HG03354 (cell line): ENCODE results near the gene IRS2.

Experiments used
- ATAC-seq: cut with Tn5 transposase; IDR thresholded peaks from one replicate; pipeline ENCODE4 v1.9.1; 2021; ENCODE audit warnings: mild to moderate bottlenecking; ENCODE audit not compliant: unreplicated experiment, poor library complexity, severe bottlenecking

The IRS2 gene

DNA sequence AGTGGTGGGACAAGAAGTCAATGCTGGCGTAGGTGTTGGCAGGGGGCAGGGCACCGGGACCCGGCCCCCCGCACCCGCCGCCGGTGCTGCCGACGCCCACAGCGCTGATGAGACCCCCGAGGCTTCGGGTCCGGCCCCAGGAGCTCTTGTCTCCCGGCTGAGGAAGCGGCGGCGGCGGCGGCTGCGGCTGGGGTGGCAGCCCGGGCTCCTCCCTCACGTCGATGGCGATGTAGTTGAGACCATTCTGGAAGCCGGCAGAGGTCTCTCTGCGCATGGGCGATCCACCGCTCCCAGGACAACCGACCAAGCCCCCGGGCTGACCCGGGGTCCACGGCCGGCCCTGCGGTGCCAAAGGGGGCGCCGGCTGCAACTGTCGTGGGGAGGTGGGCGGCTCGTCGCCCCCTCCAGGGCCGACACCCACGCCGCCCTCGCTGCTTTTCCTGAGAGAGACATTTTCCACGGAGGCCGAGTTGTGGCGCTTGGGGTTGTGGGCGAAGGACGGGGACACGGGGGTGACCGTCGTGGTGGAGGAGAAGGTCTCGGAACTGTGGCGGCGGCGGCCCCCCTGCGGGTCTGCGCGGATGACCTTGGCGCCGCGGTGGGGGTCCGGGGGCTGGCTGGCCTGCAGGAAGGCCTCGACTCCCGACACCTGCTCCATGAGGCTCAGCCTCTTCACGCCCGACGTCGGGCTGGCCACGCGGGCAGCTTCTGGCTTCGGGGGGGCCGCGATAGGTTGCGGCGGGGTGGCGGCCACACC lies 4.1 kb downstream of the IRS2 start:
- no peak for ATAC-seq

DNA sequence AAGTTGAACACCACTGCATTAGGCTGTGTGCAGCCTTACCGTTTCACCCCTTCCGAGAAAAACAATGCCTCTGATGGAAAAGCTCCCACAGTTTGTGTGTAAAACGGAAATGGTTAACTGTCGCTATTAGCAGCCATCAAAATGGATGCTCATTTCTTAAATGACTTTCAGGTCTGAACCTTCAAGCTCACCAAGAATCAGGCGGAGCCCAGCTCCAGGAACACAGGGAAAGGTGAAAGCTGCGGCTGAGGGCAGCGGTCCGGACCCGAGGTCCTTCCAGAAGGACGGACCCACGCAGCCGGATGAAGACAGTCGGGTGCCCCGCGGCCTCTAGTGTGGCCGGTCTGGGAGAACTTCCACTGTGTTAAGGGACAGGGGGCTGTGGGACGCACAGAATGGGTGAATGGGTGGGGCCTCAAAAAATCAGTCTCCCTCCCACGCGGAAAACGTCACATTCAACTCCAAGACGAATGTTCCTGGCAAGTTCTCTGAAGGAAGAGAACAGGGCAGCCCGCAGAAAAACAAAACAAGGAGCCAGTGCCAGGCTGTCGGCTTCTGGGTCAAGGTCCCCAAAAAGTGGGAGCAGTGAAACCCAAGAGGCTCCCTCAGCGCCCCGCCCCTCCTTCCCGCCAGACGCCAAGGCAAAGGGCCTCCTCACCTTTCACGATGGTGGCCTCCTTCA lies 4.9 kb downstream of the IRS2 start:
- ATAC-seq, result no peak

DNA sequence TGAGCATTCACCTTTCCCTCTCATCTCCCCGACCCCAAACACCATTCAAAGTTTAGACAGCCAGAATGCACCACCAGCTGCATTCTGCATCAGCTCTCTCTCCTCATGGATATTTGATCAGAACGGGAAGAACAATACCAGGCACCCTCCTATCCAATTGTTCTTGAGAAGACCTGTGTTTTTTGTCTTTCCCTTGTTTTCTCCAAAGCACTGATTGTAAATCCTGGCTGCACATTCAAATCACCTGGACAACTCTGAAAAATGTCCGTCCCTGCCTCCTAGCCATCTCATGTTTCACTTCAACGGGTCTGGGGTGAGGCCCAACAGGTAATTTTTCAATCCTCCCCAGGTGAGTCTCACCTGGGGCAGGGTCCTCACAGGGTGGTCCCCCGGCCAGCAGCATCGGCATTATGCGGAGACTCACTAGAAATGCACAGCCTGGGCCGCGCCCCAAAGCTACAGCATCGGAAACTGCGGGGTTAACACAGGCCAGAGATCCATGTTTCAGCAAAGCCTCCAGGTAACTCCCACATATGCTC lies 5.5 kb downstream of the IRS2 start:
- no peak for ATAC-seq

DNA sequence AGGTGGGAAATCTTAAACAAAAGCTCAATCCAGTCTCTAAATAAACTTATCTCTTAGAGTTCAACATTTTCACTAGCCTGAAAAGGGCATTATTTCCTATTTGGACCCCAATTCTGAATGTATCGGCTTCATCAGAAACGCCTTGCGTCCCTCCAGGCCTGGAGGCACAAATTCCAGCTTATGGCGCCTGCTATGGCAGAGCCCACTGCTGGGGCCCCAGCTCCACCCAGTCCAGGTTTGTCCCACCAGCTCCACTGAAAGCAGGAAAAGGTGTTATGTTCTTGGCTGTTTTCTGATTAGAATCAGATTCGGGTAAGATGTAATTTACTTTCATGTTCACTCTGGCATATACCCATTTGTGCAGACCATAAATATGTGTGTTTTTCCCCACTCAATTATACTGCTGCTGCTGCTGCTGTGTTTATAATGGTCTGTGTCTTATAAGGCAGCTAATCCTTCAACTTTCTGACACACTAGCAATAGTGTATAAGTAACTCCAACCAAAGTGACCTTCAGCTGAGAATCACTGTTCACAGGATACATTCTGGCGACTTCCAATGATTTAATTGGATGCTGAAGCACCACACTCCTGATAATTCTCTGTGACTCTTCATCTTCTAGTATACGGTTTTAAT lies 6.4 kb downstream of the IRS2 start:
- no peak for ATAC-seq

DNA sequence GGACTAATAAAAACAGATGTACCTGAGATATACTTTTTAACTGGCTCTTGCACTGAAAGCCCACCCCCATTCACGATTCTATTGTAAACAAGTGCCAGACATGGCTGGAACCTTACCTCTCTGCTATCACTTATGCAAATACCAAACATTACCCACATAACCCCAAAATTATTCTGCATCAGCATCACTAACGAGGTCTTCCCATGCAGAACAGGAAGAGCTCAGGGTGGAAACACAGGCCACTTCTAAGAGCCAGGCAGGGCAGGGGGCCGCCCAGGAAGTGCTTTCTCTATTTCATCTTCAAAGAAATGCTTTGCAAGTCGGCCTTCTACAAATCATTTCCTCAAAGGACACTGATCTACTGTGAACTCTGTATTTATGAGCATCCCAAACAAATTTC lies 7.3 kb downstream of the IRS2 start:
- ATAC-seq, result no peak

DNA sequence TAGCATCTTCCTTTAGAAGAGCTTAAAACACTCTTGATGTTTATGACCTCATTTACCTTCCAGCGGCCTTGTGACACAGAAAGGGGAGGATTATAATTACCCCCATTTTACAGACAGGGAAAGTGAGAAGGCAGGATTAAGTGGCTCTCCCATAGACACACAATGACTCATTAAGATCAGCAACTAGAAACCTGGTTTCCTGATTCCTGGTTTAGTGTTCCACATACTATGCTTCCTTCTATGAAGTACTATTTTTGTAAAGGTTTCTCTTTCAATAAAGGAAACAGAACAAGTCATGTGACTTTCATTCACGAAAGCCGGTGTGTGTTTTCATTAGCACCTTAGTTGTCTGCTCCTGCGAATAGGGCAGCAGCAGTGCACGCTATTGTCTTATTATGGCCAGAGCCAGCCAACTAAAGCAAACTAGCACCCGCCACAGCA lies 8.3 kb downstream of the IRS2 start:
- peak; percentile 39 for ATAC-seq

DNA sequence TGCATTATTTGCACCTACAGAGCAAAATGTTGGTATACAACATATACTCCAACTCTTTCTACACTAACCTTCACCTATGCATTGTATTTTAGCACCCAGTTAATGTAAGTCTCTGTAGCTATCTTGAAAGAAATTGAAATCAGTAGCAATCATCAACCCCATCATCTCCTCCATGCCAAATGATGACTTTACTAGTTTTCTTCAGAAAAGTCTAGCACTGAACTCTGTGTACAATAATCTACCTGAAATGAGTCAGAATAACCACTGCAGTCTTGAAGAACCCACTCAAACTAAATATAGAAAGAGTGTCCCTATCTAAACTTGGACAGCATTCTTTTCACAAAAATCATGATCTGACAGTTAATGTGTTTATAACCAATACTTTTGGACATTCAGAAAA lies 9.8 kb downstream of the IRS2 start:
- ATAC-seq, result peak; percentile 54

DNA sequence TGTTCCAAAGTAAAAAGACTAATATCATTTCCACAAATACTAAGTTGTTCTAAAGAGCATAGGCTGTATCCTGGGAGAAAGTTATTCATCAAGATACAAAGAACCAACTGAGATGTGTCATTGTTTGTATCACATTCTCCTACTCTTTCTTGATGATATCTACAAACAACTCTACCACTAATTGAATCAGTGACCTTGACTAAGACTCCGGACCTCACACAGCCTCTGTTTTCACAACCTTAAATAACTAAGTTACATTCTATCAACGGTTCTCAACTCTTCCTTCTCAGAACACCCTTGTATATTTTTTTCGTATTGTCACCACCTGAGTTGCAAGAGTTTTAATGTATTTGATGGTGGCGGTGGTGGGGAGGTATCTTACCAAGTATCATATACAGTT lies 12.6 kb downstream of the IRS2 start:
- no peak for ATAC-seq

DNA sequence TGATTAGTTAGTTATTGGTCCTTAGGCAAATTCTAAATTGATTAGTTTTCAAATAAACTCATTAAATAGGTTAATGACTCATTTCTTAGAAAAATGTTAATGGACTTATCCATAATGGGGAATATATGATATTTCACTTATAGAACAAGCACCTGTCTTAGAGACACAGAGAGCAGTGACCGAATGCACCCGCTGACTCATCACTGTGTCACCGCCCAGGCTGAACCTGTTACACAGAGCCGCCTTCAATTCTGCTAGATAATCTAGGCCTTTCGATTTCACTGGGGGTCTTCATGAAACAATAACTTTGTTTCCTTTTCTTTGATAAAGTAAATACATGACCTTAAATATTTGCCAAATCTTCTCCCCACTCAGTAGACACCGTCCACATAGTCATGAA lies 13.1 kb downstream of the IRS2 start:
- no peak for ATAC-seq

DNA sequence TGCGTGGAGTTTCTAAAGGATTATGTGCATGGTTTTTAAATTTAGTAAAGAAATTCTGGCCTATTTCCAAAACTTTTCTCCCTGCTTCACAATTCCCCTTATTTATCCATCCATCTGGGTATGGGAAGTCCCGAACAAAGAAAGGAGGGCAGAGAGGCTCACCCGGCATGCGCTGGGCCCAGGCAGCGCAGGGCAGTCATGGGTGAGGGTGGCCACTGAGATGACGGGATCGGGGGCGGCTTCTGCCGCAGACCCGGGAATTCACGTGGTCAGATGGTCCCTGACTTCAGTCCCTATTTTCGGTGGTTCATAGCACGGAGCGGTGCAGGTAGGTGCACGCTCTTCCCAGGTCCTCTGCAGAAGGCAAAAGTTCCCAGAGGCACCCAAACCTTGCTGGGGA lies 14.5 kb downstream of the IRS2 start:
- no peak for ATAC-seq

DNA sequence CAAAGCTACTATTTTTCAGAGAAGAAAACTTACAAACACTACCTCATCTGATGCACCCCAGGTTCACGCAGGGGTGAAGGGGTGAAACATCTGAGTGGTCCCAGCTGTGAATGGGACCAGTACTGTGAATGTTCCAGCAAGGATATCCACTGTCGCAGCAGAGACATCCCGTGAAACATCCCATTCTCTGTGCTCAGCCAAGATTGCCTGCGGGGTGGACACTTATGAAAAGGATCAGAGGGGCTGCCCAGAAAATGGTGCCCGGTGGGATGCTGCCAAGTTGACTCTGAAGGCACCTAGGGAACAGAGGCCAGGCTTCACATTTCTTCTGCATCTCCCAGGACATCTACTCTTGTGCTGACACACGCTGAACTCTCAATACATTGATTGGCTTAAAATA lies 15.9 kb downstream of the IRS2 start:
- ATAC-seq, result no peak

DNA sequence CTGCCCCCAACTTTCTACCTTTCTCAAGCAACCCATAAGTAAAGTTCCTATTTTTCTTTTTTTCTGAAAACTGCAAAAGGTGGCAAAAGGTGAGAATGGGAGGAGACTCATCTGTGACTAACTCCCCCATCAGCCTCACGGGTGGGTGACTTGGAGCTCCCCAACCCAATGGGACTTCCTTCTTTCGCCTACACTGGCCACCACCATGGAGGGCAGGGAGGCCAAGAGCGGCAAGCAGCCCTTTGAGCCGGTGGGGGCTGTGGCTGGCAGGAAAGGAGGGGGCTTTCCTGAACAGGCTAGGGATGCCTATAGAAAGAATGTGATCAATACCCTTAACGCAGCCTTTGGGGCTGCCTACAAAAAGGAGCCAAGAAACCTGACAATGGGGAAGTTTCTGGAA lies 16.5 kb downstream of the IRS2 start:
- no peak for ATAC-seq

DNA sequence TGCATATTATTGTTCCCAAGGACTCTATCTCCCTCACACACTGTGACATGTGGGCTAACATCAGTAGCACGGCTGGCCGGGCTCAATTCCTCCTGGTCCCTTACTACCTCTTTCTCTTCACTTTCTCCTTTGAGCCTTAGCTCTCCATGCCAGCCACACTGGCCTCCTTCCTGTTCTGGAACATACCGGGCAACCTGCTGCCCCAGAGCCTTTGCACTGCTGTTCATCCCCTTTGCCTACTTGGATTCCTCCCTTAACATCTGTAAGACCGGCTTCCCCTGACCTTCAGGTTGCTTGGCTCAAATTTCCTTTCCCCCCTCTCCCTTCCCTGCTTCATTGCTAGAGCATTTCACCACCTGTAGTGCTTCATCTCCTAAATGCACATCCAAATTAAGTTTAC lies 17.1 kb downstream of the IRS2 start:
- ATAC-seq, result no peak

DNA sequence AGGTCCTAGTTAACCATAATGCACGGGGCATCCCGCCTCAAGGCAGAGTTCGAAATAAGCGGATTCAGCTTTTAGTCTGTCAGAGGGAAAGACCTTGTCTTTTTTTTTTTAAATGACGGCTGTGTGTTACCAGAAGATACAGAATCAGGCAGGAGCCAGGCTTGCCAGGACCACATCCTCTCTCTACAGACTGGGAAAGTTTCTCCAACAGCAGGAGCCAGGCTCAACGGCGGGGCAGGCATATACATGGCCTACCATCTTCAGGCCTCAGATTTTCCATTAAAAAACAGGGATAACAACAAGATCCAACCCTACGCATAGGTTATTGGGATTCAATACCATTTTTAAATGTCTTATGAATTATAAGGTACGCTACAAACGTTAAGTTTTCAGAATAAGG lies 17.8 kb downstream of the IRS2 start:
- no peak for ATAC-seq

DNA sequence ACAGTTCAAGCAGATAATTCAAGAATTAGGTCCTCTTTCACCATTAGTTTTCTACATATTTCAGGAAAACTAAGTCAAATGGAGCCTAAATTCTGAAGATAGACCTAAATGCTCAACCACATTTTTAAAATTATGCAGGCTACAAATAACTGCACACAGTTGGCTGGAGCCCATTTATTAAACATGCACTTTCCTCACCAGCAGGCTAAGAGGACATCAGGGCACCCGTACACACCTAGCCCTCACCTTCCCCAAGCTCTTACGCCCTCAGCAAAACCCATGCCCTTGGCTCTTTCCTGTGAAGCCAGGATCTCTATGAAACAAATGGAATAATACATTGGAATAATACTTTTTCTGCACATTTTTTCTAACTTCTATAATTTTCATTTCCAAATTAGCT lies 18.2 kb downstream of the IRS2 start:
- no peak for ATAC-seq

DNA sequence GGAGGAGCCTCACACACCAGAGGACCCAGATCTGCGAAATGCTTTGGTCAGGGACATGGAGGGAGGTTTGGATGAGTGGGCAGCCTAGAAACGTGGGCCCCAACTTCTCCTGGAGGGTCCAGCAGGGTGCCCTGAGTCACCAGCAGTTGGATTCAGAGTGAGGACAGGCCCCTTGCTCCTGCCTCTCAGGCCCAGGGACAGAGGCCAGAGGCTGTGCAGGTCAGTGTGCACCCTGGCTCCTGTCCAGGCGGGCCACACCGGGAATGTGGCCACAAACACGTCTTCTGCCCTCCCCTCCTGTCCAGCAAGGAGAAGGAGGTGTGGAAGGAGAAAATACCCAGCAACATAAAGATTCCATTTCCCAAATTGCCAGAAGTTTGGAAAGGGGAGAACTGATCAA lies 19.4 kb downstream of the IRS2 start:
- no peak for ATAC-seq

DNA sequence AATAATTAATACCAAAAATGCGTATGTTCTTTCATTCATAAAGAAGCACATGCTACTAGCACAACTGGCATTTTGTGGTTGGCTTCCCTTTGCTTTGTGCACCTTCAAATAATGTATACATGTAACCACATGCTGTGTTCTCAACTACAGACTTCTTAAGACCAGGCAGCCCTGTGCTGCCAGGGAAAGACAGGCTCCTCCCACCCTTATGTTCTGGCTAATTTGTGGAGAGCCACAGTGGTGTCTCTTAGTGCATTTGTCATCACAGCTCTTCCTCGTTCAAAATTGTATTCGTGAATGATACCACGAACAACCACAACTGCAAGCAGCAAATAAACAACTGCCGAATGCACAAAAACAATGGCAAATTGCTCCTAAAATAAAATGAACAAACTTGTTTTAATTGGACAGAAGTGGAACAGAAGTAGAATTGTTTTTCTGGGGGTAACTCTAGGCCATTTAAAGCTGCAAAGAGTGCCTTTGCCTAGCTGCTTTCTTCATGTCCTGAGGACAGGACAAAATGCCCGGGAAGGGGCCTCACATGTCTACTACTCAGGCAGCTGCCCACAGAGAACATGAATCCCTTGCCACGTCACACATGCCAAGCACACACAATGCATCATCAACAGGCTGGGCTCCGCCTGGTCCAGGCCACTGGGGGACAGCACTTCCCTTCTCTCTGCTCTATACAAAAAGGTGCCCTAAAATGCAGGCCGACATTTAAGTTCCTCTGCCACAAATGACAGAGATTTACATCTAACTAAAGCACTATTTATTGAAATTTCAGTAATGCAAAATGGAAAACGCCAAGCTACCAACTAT lies 21.7 kb downstream of the IRS2 start:
- ATAC-seq, result no peak

DNA sequence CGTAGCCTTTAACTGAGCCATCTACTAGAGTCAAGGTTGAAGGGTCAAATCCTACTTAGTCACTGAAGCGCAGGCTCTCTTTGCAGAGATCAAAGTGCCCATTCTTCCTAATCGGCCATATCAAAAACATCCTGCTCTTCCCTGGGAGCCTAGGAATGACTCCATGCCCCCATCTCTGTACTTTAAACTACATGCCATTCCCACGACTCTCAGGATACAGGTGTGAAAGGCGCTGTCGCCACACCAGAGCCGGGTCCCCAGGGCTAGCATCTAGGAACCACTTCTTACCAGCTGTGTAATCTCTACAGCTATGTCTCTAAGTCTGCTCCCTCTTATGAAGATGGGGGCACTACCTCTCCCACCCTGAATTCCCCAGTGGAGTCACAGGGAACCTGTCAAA lies 22.3 kb downstream of the IRS2 start:
- no peak for ATAC-seq

DNA sequence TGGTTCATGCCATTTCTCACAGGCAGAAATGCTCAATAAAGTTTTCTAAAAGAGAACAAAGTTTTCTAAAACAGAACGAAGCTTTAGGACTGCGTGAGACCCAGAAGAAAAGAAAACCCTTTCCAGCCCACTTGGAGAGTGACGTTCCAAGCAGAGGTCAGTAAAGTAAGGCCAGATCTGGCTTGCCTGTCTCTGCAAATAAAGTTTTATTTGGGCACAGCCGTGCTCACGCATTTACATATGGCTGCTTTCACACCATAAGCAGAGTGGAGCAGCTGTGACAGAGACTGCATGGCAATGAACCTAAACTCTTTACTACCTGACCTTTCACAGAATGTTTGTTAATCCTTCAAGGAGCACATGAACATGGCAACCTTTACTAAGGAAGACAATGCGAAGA lies 23.6 kb downstream of the IRS2 start:
- no peak for ATAC-seq

DNA sequence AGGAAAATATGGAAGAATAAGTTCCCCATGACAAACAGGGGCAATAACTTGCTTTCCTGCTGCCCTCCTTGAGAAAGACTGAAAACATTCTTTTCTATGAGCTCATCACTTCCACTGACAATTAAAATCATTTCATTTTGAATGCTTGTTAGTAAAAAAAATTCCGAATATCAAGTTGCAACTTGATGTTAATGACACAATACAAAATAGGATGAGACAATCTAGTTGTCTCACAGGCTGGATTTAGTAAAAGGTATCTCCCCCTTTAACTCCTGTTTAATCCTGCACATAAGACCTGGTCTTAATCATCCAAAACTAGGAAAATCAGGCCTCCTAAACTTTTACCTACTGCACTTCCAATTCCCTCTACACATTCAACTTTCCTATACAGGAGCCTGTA lies 24.7 kb downstream of the IRS2 start:
- ATAC-seq, result no peak
